CD14-positive monocyte (primary cell): ENCODE data around the gene RBM28. TPM values are rescaled to one million over a fixed set of nuclear protein-coding genes. Genes with fewer than 3 reads are reported as not detected.
A peak's percentile ranks its signal among the peaks of the same experiment; 100 is the strongest.

Experiments
- DNase-seq, 3 donors: peaks; one replicate each; pipeline ENCODE4 v3.0.0-alpha.2; 2011 to 2022
- H2AFZ ChIP-seq: 2 replicates; pipeline ENCODE4 v1.6.0; 2012; ENCODE audit warnings: mild to moderate bottlenecking, low read depth, low read length, inconsistent platforms; ENCODE audit not compliant: insufficient read depth, poor library complexity, severe bottlenecking
- H3K27ac ChIP-seq, 2 donors: 1 replicate in 1 of 2; 2 replicates in 1 of 2; pipeline ENCODE4 v1.5.1; 2012 to 2013; ENCODE audit warnings: low read length in 2 of 2, control low read depth in 1 of 2, inconsistent platforms in 1 of 2, low read depth in 1 of 2, mild to moderate bottlenecking in 1 of 2
- H3K27me3 ChIP-seq, 2 donors: one replicate each; pipeline versions ENCODE4 v1.6.0 to v1.6.1; 2011 to 2013; ENCODE audit warnings: low read length in 2 of 2; ENCODE audit not compliant: control insufficient read depth in 2 of 2, insufficient read depth in 2 of 2
- H3K36me3 ChIP-seq, 2 donors: replicated peaks in 1 of 2; 1 replicate in 1 of 2; 2 replicates in 1 of 2; pipeline versions ENCODE4 v1.5.1 to v1.6.1; 2012 to 2013; ENCODE audit warnings: low read length in 2 of 2, control low read depth in 1 of 2, inconsistent platforms in 1 of 2, mild to moderate bottlenecking in 1 of 2; ENCODE audit not compliant: insufficient read depth in 2 of 2, control insufficient read depth in 1 of 2
- H3K4me1 ChIP-seq, 2 donors: 1 replicate in 1 of 2; 2 replicates in 1 of 2; pipeline versions ENCODE4 v1.5.1 to v1.6.1; 2012 to 2013; ENCODE audit warnings: low read length in 2 of 2, control low read depth in 1 of 2, inconsistent platforms in 1 of 2, mild to moderate bottlenecking in 1 of 2, moderate library complexity in 1 of 2; ENCODE audit not compliant: insufficient read depth in 2 of 2, control insufficient read depth in 1 of 2
- H3K4me2 ChIP-seq: replicated peaks from 2 replicates; pipeline ENCODE3; 2012; ENCODE audit warnings: low read length, moderate library complexity, mild to moderate bottlenecking; ENCODE audit not compliant: poor library complexity, severe bottlenecking; ENCODE audit errors: extremely low read depth
- H3K4me3 ChIP-seq, 3 experiments: fragments of 200-600 bp in 1 of 3; sonication (generic) in 1 of 3; replicated peaks in 1 of 3; 1 replicate in 2 of 3; 2 replicates in 1 of 3; pipeline ENCODE4 v1.5.1; 2011 to 2013; ENCODE audit warnings: low read length in 3 of 3, mild to moderate bottlenecking in 3 of 3, control low read depth in 2 of 3, low read depth in 2 of 3, inconsistent platforms in 1 of 3, moderate library complexity in 1 of 3
- H3K79me2 ChIP-seq: 2 replicates; pipeline ENCODE4 v1.6.0; 2012; ENCODE audit warnings: mild to moderate bottlenecking, control low read depth, inconsistent platforms, low read length, moderate library complexity; ENCODE audit not compliant: insufficient read depth
- H3K9ac ChIP-seq: 2 replicates; pipeline ENCODE4 v1.6.0; 2017; ENCODE audit warnings: low read length, mild to moderate bottlenecking; ENCODE audit not compliant: insufficient read depth, poor library complexity, severe bottlenecking
- H3K9me3 ChIP-seq, 2 donors: replicated peaks in 1 of 2; 1 replicate in 1 of 2; 2 replicates in 1 of 2; pipeline versions ENCODE4 v1.5.1 to v1.6.1; 2012 to 2013; ENCODE audit warnings: low read length in 2 of 2, control low read depth in 1 of 2; ENCODE audit not compliant: control insufficient read depth in 1 of 2, insufficient read depth in 1 of 2
- H4K20me1 ChIP-seq: 2 replicates; pipeline ENCODE4 v1.6.0; 2012; ENCODE audit warnings: mild to moderate bottlenecking, low read length, control low read depth, moderate library complexity; ENCODE audit not compliant: insufficient read depth
- H3K27ac Mint-ChIP-seq, 7 donors: one replicate each; pipeline ENCODE4 v1.8.0; 2020; ENCODE audit warnings: mild to moderate bottlenecking in 7 of 7, mixed read lengths in 7 of 7, moderate library complexity in 6 of 7, inconsistent platforms in 2 of 7
- H3K27me3 Mint-ChIP-seq, 3 donors: one replicate each; pipeline ENCODE4 v1.8.0; 2021 to 2022; ENCODE audit warnings: low read depth in 3 of 3, mild to moderate bottlenecking in 3 of 3, mixed read lengths in 3 of 3, moderate library complexity in 3 of 3, inconsistent platforms in 1 of 3
- H3K36me3 Mint-ChIP-seq, 2 donors: one replicate each; pipeline ENCODE4 v1.8.0; 2020; ENCODE audit warnings: mixed read lengths in 2 of 2, inconsistent platforms in 1 of 2, mild to moderate bottlenecking in 1 of 2
- H3K4me1 Mint-ChIP-seq: one replicate; pipeline ENCODE4 v1.8.0; 2020; ENCODE audit warnings: mild to moderate bottlenecking, mixed read lengths
- H3K4me3 Mint-ChIP-seq, 2 donors: one replicate each; pipeline ENCODE4 v1.8.0; 2020; ENCODE audit warnings: mild to moderate bottlenecking in 2 of 2, mixed read lengths in 2 of 2, moderate library complexity in 1 of 2
- H3K9me3 Mint-ChIP-seq, 7 donors: one replicate each; pipeline ENCODE4 v1.8.0; 2020 to 2022; ENCODE audit warnings: mixed read lengths in 7 of 7, mild to moderate bottlenecking in 6 of 7, moderate library complexity in 6 of 7, inconsistent platforms in 2 of 7
- WGBS: methylation state at CpG from one replicate; pipeline ENCODE4 v1.1.5; 2013; ENCODE audit warnings: missing lambda C conversion rate; ENCODE audit not compliant: insufficient coverage; 5-methylcytosine and 5-hydroxymethylcytosine counted together
- intact Hi-C, 2 donors: fragments of 100-400 bp; cut with micrococcal nuclease; formaldehyde crosslinking; loops; one replicate each; pipeline versions ENCODE4 v1.15.0 to v1.15.1; 2023
- polyA plus RNA-seq, 3 donors: library from polyadenylated mRNA; depleted of rRNA in 1 of 3; unstranded in 2 of 3; stranded (reverse) in 1 of 3; fragments of 300-500 nt in 2 of 3; fragments of >200 nt in 1 of 3; fragmentation: Illumina TruSeq in 2 of 3; gene quantifications; 1 replicate in 2 of 3; 2 replicates in 1 of 3; pipeline ENCODE4 v1.2.3, GENCODE V29; 2012 to 2021
- TF ChIP-seq, protein P1 (sequence below): fragments of 200-600 bp; IDR thresholded peaks from one replicate; pipeline ENCODE4 v1.8.0; 2022; ENCODE audit warnings: antibody characterized with exemption, mild to moderate bottlenecking

The RBM28 gene
- polyA plus RNA-seq, 3 donors = 4.0 to 14.4 (median 4.9) TPM

DNA sequence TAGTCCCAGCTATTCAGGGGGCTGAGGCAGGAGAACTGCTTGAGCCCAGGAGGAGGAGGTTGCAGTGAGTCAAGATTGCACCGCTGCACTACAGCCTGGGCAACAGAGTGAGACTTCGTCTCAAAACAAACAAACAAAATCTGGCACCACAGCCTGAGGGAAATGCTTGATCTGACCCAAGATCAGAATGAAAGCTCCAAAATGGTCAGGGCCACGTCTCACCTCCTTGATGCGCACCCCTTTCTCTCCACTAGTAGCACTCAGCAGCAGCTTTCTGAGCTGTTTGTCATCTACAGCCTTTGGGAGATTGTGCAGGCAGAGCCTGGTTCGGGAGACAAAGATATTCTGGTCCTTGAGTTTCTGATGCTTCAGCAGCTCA is 22.7 kb downstream of the RBM28 start:
- H4K20me1 ChIP-seq = no peaks in the 10 kb centered on the region
- H3K4me1 Mint-ChIP-seq = peaks cover 2% of the 10 kb centered on the region
- peak overlapping the region in 2 of 7 donors; percentile 37 to 58 for H3K27ac Mint-ChIP-seq
- no peaks in the 10 kb centered on the region for H3K79me2 ChIP-seq
- TF ChIP-seq, protein P1, sequence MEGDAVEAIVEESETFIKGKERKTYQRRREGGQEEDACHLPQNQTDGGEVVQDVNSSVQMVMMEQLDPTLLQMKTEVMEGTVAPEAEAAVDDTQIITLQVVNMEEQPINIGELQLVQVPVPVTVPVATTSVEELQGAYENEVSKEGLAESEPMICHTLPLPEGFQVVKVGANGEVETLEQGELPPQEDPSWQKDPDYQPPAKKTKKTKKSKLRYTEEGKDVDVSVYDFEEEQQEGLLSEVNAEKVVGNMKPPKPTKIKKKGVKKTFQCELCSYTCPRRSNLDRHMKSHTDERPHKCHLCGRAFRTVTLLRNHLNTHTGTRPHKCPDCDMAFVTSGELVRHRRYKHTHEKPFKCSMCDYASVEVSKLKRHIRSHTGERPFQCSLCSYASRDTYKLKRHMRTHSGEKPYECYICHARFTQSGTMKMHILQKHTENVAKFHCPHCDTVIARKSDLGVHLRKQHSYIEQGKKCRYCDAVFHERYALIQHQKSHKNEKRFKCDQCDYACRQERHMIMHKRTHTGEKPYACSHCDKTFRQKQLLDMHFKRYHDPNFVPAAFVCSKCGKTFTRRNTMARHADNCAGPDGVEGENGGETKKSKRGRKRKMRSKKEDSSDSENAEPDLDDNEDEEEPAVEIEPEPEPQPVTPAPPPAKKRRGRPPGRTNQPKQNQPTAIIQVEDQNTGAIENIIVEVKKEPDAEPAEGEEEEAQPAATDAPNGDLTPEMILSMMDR = no peak
- intact Hi-C loops = loop anchor here (5.0 to 10.0 kb wide), 2 partner anchors 614 to 616 kb away; no protein-coding TSS in a partner anchor
- no peak overlapping the region for H3K4me2 ChIP-seq
- H2AFZ ChIP-seq = no peak overlapping the region
- no peak overlapping the region for H3K4me3 Mint-ChIP-seq
- H3K27ac ChIP-seq = peak overlapping the region in 1 of 2 donors; percentile 6
- peaks cover 88 to 91% of the 10 kb centered on the region in 2 donors for H3K36me3 Mint-ChIP-seq
- no peaks in the 10 kb centered on the region for H3K27me3 ChIP-seq
- no peak overlapping the region for H3K9ac ChIP-seq
- DNase-seq = no peak
- no peak overlapping the region for H3K4me3 ChIP-seq
- peaks cover 69 to 95% of the 10 kb centered on the region in 2 donors for H3K36me3 ChIP-seq
- H3K9me3 ChIP-seq = no peaks in the 10 kb centered on the region
- H3K4me1 ChIP-seq = no peaks in the 10 kb centered on the region
- H3K27me3 Mint-ChIP-seq = no peaks in the 10 kb centered on the region
- WGBS = 76% methylated on average over 4 of the region's 5 CpGs
- no peaks in the 10 kb centered on the region for H3K9me3 Mint-ChIP-seq

GRCh38 chr7:128318691-128319090 is 25.0 kb downstream of the RBM28 start:
- H3K36me3 Mint-ChIP-seq = peaks cover 85 to 92% of the 10 kb centered on the region in 2 donors
- no peak overlapping the region for H3K27ac Mint-ChIP-seq
- no peak overlapping the region for H2AFZ ChIP-seq
- intact Hi-C loops = no loop called here
- H3K4me1 Mint-ChIP-seq = peaks cover 2% of the 10 kb centered on the region
- no peaks in the 10 kb centered on the region for H3K9me3 Mint-ChIP-seq
- H3K79me2 ChIP-seq = no peaks in the 10 kb centered on the region
- no peaks in the 10 kb centered on the region for H4K20me1 ChIP-seq
- no peak overlapping the region for H3K4me2 ChIP-seq
- WGBS = no CpG with 5 or more reads among the region's 5 CpGs
- H3K4me3 Mint-ChIP-seq = no peak overlapping the region
- no peak overlapping the region for H3K9ac ChIP-seq
- no peaks in the 10 kb centered on the region for H3K9me3 ChIP-seq
- TF ChIP-seq, protein P1 = no peak
- peaks cover 74 to 92% of the 10 kb centered on the region in 2 donors for H3K36me3 ChIP-seq
- no peak for DNase-seq
- H3K27me3 ChIP-seq = no peaks in the 10 kb centered on the region
- no peaks in the 10 kb centered on the region for H3K27me3 Mint-ChIP-seq
- H3K27ac ChIP-seq = no peak overlapping the region
- no peak overlapping the region for H3K4me3 ChIP-seq
- H3K4me1 ChIP-seq = no peaks in the 10 kb centered on the region
